ENCODE measurements around the gene IL22RA1. TPM values are rescaled to one million over a fixed set of nuclear protein-coding genes. Genes with fewer than 3 reads are reported as not detected.

Gene IL22RA1
- total RNA-seq, 1 donor from 2014 or later, result not detected

DNA sequence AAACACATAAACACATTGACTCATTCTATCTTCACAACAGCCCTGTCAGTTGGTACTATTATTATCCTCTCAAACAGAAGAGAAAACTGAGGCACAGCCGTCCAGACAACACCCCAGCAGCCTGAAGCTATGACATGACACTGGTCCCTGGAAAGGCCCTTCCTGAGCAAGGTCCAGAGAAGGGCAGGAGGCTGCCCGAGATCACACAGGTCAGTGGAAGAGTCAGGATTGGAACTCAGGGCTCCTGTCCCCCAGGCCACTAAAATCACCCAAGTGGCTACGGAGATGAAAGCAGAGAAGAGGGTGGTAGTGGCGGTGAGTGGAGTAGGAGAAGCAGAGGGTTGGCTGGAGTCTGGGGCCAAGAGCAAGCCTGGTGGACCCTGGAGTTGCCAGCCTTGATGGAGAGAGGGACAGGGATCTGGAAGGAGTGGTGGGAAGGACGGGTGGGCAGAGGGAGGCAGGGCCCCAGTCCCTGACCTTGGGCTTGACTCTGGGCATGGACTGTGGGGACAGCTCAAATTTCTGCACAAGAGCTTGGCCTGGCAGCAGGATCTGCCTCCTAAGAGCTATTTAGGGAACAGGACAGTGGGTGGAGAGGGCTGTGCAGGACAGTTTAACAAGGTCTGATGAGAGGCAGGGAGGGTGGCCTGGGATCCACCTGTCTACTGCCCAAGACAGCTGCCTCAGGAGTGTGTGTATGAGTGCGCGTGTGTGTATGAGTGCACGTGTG, 46.8 kb downstream of the IL22RA1 start:
- Histone ChIP-seq H3K79me2 (ENCODE audit: insufficient read depth, low read length) (no peaks in the 10 kb centered on the region), H3K27ac (ENCODE audit: low read depth, low read length) (no peak overlapping the region), H3K27me3 (ENCODE audit: insufficient read depth, low read length) (peaks cover 6% of the 10 kb centered on the region), H3K4me1 (ENCODE audit: insufficient read depth, low read length) (no peaks in the 10 kb centered on the region), H2AFZ (ENCODE audit: low read depth, low read length) (no peak overlapping the region), H3K9ac (ENCODE audit: low read length) (no peak overlapping the region), H4K20me1 (ENCODE audit: insufficient read depth, low read length) (no peaks in the 10 kb centered on the region), H3K36me3 (ENCODE audit: insufficient read depth, low read length) (no peaks in the 10 kb centered on the region), H3K9me3 (ENCODE audit: insufficient read depth, low read depth, low read length) (no peaks in the 10 kb centered on the region), H3K4me2 (ENCODE audit: low read length) (no peak overlapping the region), H3K4me3 (ENCODE audit: insufficient read depth, low read depth, low read length) (no peak overlapping the region)
- Mint-ChIP-seq H3K27me3 (ENCODE audit: low read depth, unreplicated experiment) (peaks cover 43% of the 10 kb centered on the region), H3K4me3 (ENCODE audit: unreplicated experiment) (no peak overlapping the region), H3K9me3 (ENCODE audit: unreplicated experiment) (no peaks in the 10 kb centered on the region), H3K4me1 (ENCODE audit: low read depth, unreplicated experiment) (no peaks in the 10 kb centered on the region), H3K36me3 (ENCODE audit: low read depth, unreplicated experiment) (no peaks in the 10 kb centered on the region), H3K27ac (ENCODE audit: unreplicated experiment) (no peak overlapping the region)
- FAIRE-seq (no peak), DNase-seq (ENCODE audit: low read depth) (no peak)
- TF ChIP-seq, protein P1, sequence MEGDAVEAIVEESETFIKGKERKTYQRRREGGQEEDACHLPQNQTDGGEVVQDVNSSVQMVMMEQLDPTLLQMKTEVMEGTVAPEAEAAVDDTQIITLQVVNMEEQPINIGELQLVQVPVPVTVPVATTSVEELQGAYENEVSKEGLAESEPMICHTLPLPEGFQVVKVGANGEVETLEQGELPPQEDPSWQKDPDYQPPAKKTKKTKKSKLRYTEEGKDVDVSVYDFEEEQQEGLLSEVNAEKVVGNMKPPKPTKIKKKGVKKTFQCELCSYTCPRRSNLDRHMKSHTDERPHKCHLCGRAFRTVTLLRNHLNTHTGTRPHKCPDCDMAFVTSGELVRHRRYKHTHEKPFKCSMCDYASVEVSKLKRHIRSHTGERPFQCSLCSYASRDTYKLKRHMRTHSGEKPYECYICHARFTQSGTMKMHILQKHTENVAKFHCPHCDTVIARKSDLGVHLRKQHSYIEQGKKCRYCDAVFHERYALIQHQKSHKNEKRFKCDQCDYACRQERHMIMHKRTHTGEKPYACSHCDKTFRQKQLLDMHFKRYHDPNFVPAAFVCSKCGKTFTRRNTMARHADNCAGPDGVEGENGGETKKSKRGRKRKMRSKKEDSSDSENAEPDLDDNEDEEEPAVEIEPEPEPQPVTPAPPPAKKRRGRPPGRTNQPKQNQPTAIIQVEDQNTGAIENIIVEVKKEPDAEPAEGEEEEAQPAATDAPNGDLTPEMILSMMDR (IDR thresholded peaks at IDR 0.05; ENCODE audit: insufficient read depth, low read depth, low read length), result no peak
- TF ChIP-seq EZH2 (IDR thresholded peaks at IDR 0.05; ENCODE audit: insufficient read depth, low read length), result no peak

GRCh38 chr1:24095140-24095859, 47.6 kb downstream of the IL22RA1 start:
- H3K9ac ChIP-seq (ENCODE audit: low read length), result no peak overlapping the region
- FAIRE-seq, result no peak

More at GRCh38 chr1:24095140-24095859, 47.6 kb downstream of the IL22RA1 start:
- Histone ChIP-seq H3K4me1 (ENCODE audit: insufficient read depth, low read length) (no peaks in the 10 kb centered on the region), H3K4me2 (ENCODE audit: low read length) (no peak overlapping the region), H3K79me2 (ENCODE audit: insufficient read depth, low read length) (no peaks in the 10 kb centered on the region), H3K27ac (ENCODE audit: low read depth, low read length) (no peak overlapping the region), H2AFZ (ENCODE audit: low read depth, low read length) (no peak overlapping the region), H3K4me3 (ENCODE audit: insufficient read depth, low read depth, low read length) (no peak overlapping the region), H3K36me3 (ENCODE audit: insufficient read depth, low read length) (no peaks in the 10 kb centered on the region), H3K27me3 (ENCODE audit: insufficient read depth, low read length) (peaks cover 6% of the 10 kb centered on the region), H3K9me3 (ENCODE audit: insufficient read depth, low read depth, low read length) (no peaks in the 10 kb centered on the region), H4K20me1 (ENCODE audit: insufficient read depth, low read length) (no peaks in the 10 kb centered on the region)
- Mint-ChIP-seq H3K4me3 (ENCODE audit: unreplicated experiment) (no peak overlapping the region), H3K27me3 (ENCODE audit: low read depth, unreplicated experiment) (peaks cover 49% of the 10 kb centered on the region), H3K36me3 (ENCODE audit: low read depth, unreplicated experiment) (no peaks in the 10 kb centered on the region), H3K4me1 (ENCODE audit: low read depth, unreplicated experiment) (no peaks in the 10 kb centered on the region), H3K9me3 (ENCODE audit: unreplicated experiment) (no peaks in the 10 kb centered on the region), H3K27ac (ENCODE audit: unreplicated experiment) (no peak overlapping the region)
- DNase-seq (ENCODE audit: low read depth), result no peak
- TF ChIP-seq EZH2 (IDR thresholded peaks at IDR 0.05; ENCODE audit: insufficient read depth, low read length), result no peak
- TF ChIP-seq, protein P1 (IDR thresholded peaks at IDR 0.05; ENCODE audit: insufficient read depth, low read depth, low read length), result no peak

Measured in astrocyte (in vitro differentiated cells and primary cell).